Sigmoid colon (tissue), 7 donors: ENCODE data around the gene MAPKAPK5. TPM values are rescaled to one million over a fixed set of nuclear protein-coding genes. Genes with fewer than 3 reads are reported as not detected.
"Not testable (repeated sequence)": the region's sequence is repeated elsewhere in the genome, so short reads cannot be mapped to it uniquely, and the experiment has no call there.

Experiments
- DNase-seq: peaks from one replicate; pipeline ENCODE4 v3.0.0-alpha.2; 2019
- H3K27ac ChIP-seq, 4 donors: fragments of 200-600 bp; sonication (generic); one replicate each; pipeline ENCODE4 v1.5.1; 2016 to 2019; ENCODE audit warnings: mild to moderate bottlenecking in 1 of 4
- H3K27me3 ChIP-seq, 3 donors: fragments of 200-600 bp; sonication (generic); one replicate each; pipeline ENCODE4 v1.5.1; 2019; ENCODE audit warnings: mild to moderate bottlenecking in 1 of 3
- H3K36me3 ChIP-seq, 4 donors: fragments of 200-600 bp; sonication (generic); one replicate each; pipeline ENCODE4 v1.5.1; 2016 to 2019
- H3K4me1 ChIP-seq, 4 donors: fragments of 200-600 bp; sonication (generic); one replicate each; pipeline ENCODE4 v1.5.1; 2017 to 2019
- H3K4me3 ChIP-seq, 4 donors: fragments of 200-600 bp; sonication (generic); one replicate each; pipeline ENCODE4 v1.5.1; 2017 to 2019; ENCODE audit warnings: mild to moderate bottlenecking in 2 of 4, moderate library complexity in 1 of 4
- H3K9me3 ChIP-seq, 4 donors: fragments of 200-600 bp in 3 of 4; sonication (generic) in 3 of 4; one replicate each; pipeline versions ENCODE4 v1.5.1 to v1.6.1; 2013 to 2019
- EP300 ChIP-seq, 4 donors: sonication (generic); formaldehyde crosslinking; IDR thresholded peaks; one replicate each; pipeline ENCODE4 v1.6.1; 2017; ENCODE audit warnings: antibody characterized with exemption in 4 of 4
- POLR2A ChIP-seq, 2 donors: fragments of 450-650 bp; IDR thresholded peaks; one replicate each; pipeline ENCODE4 v1.6.1; 2016; ENCODE audit warnings: antibody characterized with exemption in 2 of 2, mild to moderate bottlenecking in 2 of 2, moderate library complexity in 2 of 2
- POLR2AphosphoS5 ChIP-seq, 4 donors: sonication (generic); formaldehyde crosslinking; IDR thresholded peaks; one replicate each; pipeline ENCODE4 v1.6.1; 2017; ENCODE audit warnings: antibody characterized with exemption in 4 of 4
- WGBS, 2 donors: extraction: QIAGEN DNeasy Blood & Tissue Kit; methylation state at CpG; one replicate each; pipeline ENCODE4 v1.1.7; 2013; 5-methylcytosine and 5-hydroxymethylcytosine counted together
- intact Hi-C: fragments of 100-400 bp; cut with DNase I; formaldehyde crosslinking; loops from one replicate; pipeline ENCODE4 v1.15.1; 2023
- polyA plus RNA-seq, 3 donors: library from polyadenylated mRNA; stranded (reverse); fragments of 200-250 nt; gene quantifications; one replicate each; pipeline ENCODE4 v1.2.3, GENCODE V29; 2013
- total RNA-seq, 4 donors: library from RNA; depleted of rRNA; stranded (reverse); fragments of >200 nt; gene quantifications; one replicate each; pipeline ENCODE4 v1.1.0, GENCODE V29; 2016
- TF ChIP-seq, protein P1 (sequence below), 4 experiments: fragments of 450-650 bp in 3 of 4; fragments of 200-600 bp in 1 of 4; IDR thresholded peaks; one replicate each; pipeline ENCODE4 v1.5.1; 2016 to 2019; ENCODE audit warnings: antibody characterized with exemption in 4 of 4, mild to moderate bottlenecking in 3 of 4, moderate library complexity in 2 of 4
- donor health status: healthy with polysubstance abuse.
- donor health status: Bipolar disorder and iron deficiency.
- donor health status: healthy.

MAPKAPK5 gene
- total and polyA plus RNA-seq, 7 donors: 25.7 to 48.2 (median 39.2) TPM

GRCh38 chr12:111812881-111813741 is 28.9 kb upstream of the MAPKAPK5 start:
- intact Hi-C loops: loop anchor here (1.0 to 5.0 kb wide), 2 partner anchors 46 to 60 kb away; partner anchors contain the start of gene ALDH2
- no peak overlapping the region for H3K27ac ChIP-seq
- no peaks in the 10 kb centered on the region for H3K27me3 ChIP-seq
- H3K9me3 ChIP-seq: no peaks in the 10 kb centered on the region
- peak; percentile 91 for DNase-seq
- 20 to 26% methylated on average over 13 of the region's 13 CpGs for WGBS, 2 donors
- no peak overlapping the region for H3K4me3 ChIP-seq
- peaks cover 0 to 6% (median 0%) of the 10 kb centered on the region in 4 donors for H3K4me1 ChIP-seq
- peaks cover 13 to 47% (median 24%) of the 10 kb centered on the region in 4 donors for H3K36me3 ChIP-seq
- TF ChIP-seq, protein P1, sequence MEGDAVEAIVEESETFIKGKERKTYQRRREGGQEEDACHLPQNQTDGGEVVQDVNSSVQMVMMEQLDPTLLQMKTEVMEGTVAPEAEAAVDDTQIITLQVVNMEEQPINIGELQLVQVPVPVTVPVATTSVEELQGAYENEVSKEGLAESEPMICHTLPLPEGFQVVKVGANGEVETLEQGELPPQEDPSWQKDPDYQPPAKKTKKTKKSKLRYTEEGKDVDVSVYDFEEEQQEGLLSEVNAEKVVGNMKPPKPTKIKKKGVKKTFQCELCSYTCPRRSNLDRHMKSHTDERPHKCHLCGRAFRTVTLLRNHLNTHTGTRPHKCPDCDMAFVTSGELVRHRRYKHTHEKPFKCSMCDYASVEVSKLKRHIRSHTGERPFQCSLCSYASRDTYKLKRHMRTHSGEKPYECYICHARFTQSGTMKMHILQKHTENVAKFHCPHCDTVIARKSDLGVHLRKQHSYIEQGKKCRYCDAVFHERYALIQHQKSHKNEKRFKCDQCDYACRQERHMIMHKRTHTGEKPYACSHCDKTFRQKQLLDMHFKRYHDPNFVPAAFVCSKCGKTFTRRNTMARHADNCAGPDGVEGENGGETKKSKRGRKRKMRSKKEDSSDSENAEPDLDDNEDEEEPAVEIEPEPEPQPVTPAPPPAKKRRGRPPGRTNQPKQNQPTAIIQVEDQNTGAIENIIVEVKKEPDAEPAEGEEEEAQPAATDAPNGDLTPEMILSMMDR (IDR thresholded peaks at IDR 0.05): peak; percentile 78 to 90 (median 80)
- TF ChIP-seq POLR2AphosphoS5 (IDR thresholded peaks at IDR 0.05): peak in 2 of 4 donors; percentile 53 to 55
- no peak for TF ChIP-seq EP300 (IDR thresholded peaks at IDR 0.05)

- Histone ChIP-seq H3K36me3 (peaks cover 0 to 17% (median 0%) of the 10 kb centered on the region in 4 donors), H3K27ac (no peak overlapping the region), H3K9me3 (no peaks in the 10 kb centered on the region), H3K4me1 (peaks cover 0 to 10% (median 3%) of the 10 kb centered on the region in 4 donors), H3K4me3 (no peak overlapping the region), H3K27me3 (no peaks in the 10 kb centered on the region)
- peak; percentile 33 for DNase-seq
- 77 to 88% methylated on average over 6 of the region's 6 CpGs for WGBS, 2 donors
- intact Hi-C loops: no loop called here
- TF ChIP-seq POLR2AphosphoS5 (IDR thresholded peaks at IDR 0.05) (no peak), POLR2A (IDR thresholded peaks at IDR 0.05) (no peak), EP300 (IDR thresholded peaks at IDR 0.05) (no peak)
- TF ChIP-seq, protein P1 (IDR thresholded peaks at IDR 0.05): no peak
These were observed 25.9 kb upstream of the MAPKAPK5 start for GRCh38 chr12:111816065-111816615.

GRCh38 chr12:111816898-111817297 is 25.1 kb upstream of the MAPKAPK5 start:
- intact Hi-C loops, H3K36me3 ChIP-seq, H3K4me1 ChIP-seq, H3K9me3 ChIP-seq, H3K4me3 ChIP-seq, DNase-seq, H3K27ac ChIP-seq, H3K27me3 ChIP-seq: not testable (repeated sequence)
- WGBS, 2 donors: 91 to 94% methylated on average over 3 of the region's 3 CpGs

GRCh38 chr12:111818340-111818739 is 23.7 kb upstream of the MAPKAPK5 start:
- no peak for TF ChIP-seq POLR2AphosphoS5 (IDR thresholded peaks at IDR 0.05)
- no peak for TF ChIP-seq EP300 (IDR thresholded peaks at IDR 0.05)
- TF ChIP-seq POLR2A (IDR thresholded peaks at IDR 0.05): no peak
- TF ChIP-seq, protein P1 (IDR thresholded peaks at IDR 0.05): no peak
- 91% methylated on average over 8 of the region's 8 CpGs for WGBS, 2 donors

More at GRCh38 chr12:111818340-111818739, 23.7 kb upstream of the MAPKAPK5 start:
- Histone ChIP-seq H3K9me3 (no peaks in the 10 kb centered on the region), H3K36me3 (no peaks in the 10 kb centered on the region), H3K4me3 (no peak overlapping the region), H3K4me1 (peaks cover 0 to 11% (median 3%) of the 10 kb centered on the region in 4 donors), H3K27me3 (no peaks in the 10 kb centered on the region), H3K27ac (no peak overlapping the region)
- intact Hi-C loops: no loop called here
- DNase-seq: no peak
